NCI-H1105 treated with DMSO at 0.1 percent for 48 hours (cell line): ENCODE results near the gene STAT5B.
"Not testable (repeated sequence)": the region's sequence is repeated elsewhere in the genome, so short reads cannot be mapped to it uniquely, and the experiment has no call there.

ENCODE experiments used
- DNase-seq: peaks from one replicate; lab custom pipeline; 2025; lab: John Stamatoyannopoulos, UW

The STAT5B gene

GRCh38 chr17:42305543-42306384, 29.6 kb upstream of the STAT5B start:
- DNase-seq: no peak

GRCh38 chr17:42305031-42305330, 28.8 kb upstream of the STAT5B start:
- not testable (repeated sequence) for DNase-seq

GRCh38 chr17:42304187-42305030, 28.2 kb upstream of the STAT5B start:
- no peak for DNase-seq

GRCh38 chr17:42303694-42304093, 27.5 kb upstream of the STAT5B start:
- DNase-seq: no peak

- no peak for DNase-seq
These were observed 24.8 kb upstream of the STAT5B start for GRCh38 chr17:42301022-42301421.

- DNase-seq: not testable (repeated sequence)
These were observed 23.7 kb upstream of the STAT5B start for GRCh38 chr17:42299913-42300312.

- not testable (repeated sequence) for DNase-seq
These were observed 23.2 kb upstream of the STAT5B start for GRCh38 chr17:42299361-42299760.

- DNase-seq: not testable (repeated sequence)
These were observed 21.6 kb upstream of the STAT5B start for GRCh38 chr17:42297775-42298174.

GRCh38 chr17:42296012-42296411, 19.8 kb upstream of the STAT5B start:
- no peak for DNase-seq

GRCh38 chr17:42294469-42295398, 18.5 kb upstream of the STAT5B start:
- no peak for DNase-seq

GRCh38 chr17:42291129-42291528, 14.9 kb upstream of the STAT5B start:
- no peak for DNase-seq

- no peak for DNase-seq
These were observed 14.4 kb upstream of the STAT5B start for GRCh38 chr17:42290577-42290976.

- no peak for DNase-seq
These were observed 13.5 kb upstream of the STAT5B start for GRCh38 chr17:42289611-42290181.

- DNase-seq: peak; percentile 43
These were observed 12.8 kb upstream of the STAT5B start for GRCh38 chr17:42288803-42289610.

- no peak for DNase-seq
These were observed 12.0 kb upstream of the STAT5B start, which contains the start of gene STAT5A for GRCh38 chr17:42287977-42288802. Gene STAT5A (plus strand): TSS chr17:42288498. CDS start chr17:42289412, 914 bp downstream.

- no peak for DNase-seq
These were observed 11.2 kb upstream of the STAT5B start for GRCh38 chr17:42287305-42287976.

GRCh38 chr17:42286411-42287221, 10.4 kb upstream of the STAT5B start:
- no peak for DNase-seq

- no peak for DNase-seq
These were observed 9.3 kb upstream of the STAT5B start for GRCh38 chr17:42285346-42286050.
